HG02885 (cell line): Measurements from ENCODE around the gene ARHGAP26.
"Not testable (repeated sequence)": the region's sequence is repeated elsewhere in the genome, so short reads cannot be mapped to it uniquely, and the experiment has no call there.

Experiments used
- ATAC-seq: cut with Tn5 transposase; IDR thresholded peaks from one replicate; pipeline ENCODE4 v1.9.1; 2021; ENCODE audit warnings: mild to moderate bottlenecking; ENCODE audit not compliant: unreplicated experiment, poor library complexity

The ARHGAP26 gene

DNA sequence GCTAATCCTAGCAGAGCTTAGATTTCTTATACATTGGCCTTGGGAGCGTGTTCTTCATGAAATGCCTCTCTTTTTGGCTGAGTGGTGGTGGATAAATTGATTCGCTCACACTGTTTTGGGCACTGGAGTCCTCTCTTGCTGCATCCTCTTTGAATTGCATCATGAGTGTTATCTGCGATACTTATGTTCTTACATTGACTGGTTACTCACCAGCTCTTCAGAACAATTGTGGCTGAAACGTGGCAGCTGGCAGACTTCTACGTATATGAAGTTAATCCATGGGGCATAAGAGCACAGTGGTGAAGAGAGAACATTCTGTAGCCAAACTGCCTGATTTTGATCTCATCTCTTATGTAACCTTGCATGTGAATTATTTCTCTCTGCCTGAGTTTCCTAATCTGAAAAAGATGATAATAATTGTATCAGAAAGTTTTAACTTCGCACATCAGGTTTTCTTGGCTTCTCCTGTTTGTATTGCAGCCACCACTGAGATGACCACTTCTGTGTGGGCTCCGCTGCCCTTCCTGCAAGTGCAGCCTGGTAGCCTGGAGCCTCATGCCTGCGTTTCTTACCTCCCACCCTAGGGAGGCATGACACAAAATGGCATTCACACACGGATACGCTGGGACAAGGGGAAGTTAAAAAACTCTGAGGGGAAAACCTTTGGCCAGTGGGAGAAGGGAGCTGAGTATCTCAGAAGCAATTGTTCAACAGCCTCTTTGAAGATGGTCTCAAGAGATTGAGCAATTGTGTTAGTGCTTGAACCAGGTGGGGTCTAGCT, 295.2 kb downstream of the ARHGAP26 start:
- no peak for ATAC-seq

DNA sequence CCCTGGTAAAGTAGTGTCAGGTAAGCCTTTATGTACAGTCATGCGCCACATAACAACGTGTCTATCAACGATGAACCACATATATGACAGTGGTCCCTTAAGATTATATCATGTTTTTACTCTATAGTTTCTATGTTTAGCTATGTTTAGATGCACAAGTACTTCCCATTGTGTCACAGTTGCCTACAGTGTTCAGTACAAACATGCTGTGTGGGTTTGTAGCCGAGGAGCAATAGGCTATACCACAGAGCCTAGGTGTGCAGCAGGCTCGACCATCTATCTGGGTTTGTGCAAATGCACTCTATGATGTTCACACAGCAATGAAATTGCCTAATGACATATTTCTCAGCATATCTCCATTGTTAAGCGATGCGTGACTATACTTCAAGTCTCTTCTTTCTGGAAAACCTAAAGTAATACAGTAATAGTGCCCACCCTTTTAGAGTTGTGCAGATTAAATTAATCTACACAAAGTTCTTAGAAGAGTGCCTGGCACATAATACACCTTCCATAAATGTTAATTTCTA, 295.9 kb downstream of the ARHGAP26 start:
- ATAC-seq: peak; percentile 9

DNA sequence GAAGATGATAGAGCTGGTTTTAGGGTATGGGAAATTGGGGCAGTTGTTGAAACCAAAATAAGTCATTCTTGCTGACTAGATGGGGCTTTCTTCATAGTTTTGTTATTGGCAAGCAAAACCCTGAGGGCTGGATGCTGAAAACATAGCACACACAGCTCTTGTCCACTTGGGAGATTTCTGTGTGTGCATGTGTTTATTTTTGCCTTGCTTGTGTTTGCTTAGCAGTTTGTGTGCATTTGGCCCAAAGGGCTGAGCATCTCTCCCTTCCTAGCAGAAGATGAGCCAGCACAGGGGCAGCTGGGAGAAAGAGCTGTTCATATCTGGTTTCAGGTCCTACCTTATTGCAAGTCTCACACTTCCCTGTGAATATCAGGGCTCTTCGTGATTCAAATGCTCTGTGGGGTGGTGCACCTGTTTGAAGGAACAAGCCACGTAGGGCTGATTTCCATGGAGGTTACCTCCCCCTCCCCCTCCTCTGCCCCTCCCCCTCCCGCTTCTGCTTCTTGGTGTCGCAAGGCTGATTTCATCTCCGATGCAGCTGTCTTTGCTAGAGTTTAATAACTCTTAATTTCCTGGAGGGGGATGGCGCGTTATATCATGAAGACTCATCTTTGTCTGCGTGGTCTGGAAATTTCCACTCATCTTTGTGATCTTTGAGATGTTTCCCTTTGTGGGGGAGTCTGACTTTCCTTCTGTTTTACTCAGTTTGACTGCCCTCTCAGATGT, 296.5 kb downstream of the ARHGAP26 start:
- peak; percentile 79 for ATAC-seq

DNA sequence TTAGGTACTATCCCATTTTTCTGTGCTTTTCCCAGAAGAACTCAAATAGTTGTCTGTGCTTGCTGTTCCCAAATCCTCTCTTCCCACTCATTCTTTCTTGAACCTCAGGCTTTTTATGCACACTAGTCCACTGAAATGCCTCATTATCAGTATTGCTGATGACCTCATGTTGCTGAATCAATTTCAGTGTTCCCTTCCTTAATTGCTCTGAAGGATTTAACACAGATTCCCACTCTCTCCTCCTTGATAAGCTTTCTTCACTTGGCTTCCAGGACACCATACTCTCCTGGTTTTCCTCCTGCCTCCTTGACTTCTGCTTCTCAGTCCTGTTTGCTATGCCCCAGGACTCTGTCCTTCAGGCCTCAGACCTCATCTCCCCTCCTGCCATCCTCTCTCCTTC, 298.5 kb downstream of the ARHGAP26 start:
- no peak for ATAC-seq

DNA sequence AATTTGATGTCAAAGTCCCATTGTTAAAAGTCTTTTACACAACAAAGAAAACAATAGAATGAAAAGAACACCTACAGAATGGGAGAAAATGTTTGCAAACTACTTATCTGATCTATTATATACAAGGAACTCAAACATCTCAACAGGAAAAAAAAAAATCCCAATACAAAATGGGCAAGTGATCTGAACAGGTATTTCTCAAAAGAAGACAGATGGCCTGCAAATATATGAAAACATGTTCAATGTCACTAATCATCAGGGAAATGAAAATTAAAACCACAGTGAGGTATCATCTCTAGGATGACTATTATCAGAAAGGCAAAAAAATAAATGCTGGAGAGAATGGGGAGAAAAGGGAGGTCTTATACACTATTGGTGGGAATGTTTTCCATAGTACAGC, 301.8 kb downstream of the ARHGAP26 start:
- ATAC-seq: no peak

DNA sequence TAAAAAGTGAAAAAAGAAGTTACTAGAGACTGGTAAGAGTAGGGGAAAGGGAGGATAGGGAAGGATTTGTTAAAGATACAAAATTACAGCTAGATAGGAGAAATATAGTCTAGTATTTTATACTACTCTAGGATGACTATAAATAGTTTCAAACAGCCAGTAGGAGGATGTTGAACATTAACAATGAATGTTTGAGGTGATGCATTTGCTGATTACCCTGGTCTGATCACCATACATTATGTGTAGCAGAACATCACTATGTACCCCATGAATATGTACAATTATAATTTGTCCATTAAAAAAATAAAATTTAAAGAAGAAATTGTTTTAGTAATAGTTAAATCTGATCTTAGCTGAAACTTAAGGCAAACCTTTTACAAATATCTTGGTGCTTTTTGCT, 302.6 kb downstream of the ARHGAP26 start:
- ATAC-seq: no peak

DNA sequence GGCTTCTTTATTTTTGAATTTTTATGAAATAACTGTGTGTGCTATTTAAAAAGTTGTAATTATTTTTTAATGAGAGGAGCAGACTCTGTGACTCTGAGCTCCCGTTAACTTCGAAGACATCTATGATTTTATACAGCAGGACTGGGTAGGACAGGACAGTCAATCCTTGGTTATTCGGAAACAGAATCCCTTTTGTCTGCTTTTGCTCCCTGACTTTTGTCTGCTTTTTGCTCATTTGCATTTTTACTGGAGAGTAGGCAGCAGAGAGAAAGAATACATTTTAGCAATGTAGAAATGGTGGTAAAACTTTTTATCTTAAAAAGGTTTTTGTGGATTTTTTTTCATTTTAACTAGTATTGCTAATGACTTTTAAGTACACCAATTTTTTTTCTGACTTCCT, 303.6 kb downstream of the ARHGAP26 start:
- no peak for ATAC-seq

DNA sequence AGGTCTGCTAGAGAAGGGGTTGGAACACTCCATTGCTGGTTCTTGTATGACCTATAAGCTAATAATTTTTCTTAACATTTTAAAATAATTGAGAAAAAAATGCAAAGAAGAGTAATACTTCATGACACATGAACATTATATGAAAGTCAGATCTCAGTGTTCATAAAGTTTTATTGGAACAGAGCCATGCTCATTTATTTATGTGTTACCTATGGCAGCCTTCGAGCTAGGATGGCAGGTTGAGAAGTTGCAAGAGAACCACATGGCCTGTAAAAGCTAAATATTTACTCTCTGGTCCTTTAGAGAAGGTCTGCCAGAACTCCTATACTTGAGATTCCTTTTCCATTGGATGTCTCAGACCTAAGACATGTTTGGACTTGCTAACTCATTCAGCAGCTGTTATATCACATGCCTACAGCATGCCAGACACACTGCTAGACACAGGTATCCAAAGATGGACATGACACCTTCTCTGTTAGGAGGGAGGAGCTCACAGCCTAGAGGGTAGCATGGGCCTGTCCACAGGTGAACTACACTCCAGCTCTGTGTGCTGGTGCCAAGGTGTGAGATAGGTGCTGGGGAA, 304.3 kb downstream of the ARHGAP26 start:
- ATAC-seq: no peak

DNA sequence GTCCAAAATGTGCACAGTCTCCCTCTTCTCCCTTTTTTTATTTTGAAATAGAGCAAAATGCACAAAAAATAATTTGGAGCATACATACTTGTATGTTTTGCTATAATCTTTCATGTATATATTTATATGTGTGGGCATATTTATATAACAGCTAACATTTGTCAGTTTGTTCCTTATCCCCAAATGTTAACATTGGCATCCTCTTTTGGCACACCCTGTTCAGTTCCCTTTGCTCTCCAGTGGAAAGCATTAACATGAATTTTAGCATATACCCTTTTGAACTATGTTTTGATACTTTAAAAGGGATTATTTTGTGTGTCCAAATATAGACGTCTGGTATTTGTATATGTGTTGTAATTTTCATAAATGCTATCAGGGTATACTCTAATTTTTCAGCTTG, 306.2 kb downstream of the ARHGAP26 start:
- no peak for ATAC-seq

DNA sequence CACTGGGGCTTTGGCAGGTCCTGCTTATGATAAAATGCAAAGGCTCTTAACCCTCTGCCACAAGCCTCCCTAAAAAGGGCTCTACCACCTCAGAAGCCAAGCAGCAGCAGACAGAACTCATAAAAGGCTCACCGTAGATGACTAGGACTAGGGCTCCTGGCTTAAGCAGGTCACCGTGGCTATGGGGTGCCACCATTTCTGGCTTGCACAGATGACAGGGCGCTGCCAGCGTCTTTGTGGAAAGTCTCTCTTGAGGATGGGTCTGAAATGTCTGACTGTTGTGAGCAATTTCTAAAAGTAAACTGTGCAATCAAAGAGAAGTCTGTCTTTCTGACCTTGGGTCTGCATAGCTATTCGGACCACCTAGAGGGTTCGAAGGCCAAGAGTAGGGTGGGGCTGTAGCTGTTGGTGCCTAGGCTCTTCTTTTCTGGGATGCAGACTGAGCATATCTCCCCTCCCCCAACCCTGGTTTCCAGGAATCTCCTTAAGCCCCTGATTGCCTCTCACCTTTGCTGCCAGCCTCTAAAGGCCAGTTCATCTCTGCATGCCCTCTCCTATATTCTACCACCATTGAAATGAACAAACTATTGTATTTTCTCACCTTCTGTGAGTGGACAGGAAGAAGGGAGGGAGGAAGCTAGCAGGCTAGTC, 307.4 kb downstream of the ARHGAP26 start:
- ATAC-seq: no peak

DNA sequence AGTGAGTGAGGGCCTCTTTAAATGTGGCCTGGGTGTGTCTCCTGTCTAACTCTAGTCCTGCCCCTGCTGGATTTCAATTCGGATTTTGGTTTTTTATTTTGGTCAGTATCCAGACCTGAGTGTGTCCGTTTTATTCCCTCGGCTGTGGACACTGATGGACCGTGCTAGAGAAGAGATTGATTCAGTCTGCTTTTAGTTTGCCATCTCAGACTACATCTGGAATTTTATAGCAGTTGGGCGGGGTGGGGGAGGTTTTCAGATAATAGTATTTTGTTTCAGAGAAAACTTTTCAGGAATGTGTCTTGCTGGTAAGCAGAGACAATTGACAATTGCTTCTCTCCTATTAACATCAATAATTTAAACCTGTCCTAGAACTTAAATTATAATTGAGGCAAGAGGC, 308.1 kb downstream of the ARHGAP26 start:
- ATAC-seq: no peak

DNA sequence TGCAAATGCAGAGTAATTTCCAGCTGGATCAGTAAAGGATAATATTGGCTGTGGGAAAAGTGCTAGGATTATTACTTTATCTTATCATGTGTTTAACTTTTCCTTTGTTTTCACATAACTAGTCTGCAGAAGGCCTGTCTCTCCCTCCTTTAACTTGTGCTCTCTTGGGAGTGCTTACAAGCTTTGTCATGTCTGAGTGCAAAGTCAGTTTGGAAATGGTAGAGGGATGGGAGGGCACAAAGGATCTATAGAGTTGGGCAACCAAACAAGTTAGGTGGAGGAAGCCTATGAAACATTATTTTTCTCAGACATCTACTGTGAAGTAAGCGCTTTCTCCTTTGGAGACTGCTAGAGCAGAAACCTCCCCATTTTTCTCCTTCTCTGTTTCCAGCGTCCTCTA, 308.8 kb downstream of the ARHGAP26 start:
- ATAC-seq: no peak

DNA sequence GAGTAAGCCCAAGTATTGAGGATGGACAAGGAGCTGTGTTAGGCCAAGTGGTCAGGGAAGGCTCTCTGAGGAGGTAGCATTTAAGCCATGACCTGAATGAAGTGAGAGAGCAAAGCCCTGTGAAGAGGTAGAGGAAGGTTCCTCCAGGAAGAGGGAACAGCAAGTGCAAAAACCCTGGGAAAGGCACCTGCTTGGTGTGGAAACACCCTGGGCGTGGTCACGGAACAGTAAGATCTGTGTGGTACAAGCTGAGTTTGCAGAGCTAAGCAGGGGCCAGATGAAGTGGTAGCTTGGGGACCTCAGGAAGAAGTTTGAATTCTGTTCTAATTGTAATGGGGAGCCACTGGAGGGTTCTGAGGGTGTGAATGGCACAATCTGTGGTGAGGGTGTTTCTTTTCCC, 310.2 kb downstream of the ARHGAP26 start:
- ATAC-seq: no peak

DNA sequence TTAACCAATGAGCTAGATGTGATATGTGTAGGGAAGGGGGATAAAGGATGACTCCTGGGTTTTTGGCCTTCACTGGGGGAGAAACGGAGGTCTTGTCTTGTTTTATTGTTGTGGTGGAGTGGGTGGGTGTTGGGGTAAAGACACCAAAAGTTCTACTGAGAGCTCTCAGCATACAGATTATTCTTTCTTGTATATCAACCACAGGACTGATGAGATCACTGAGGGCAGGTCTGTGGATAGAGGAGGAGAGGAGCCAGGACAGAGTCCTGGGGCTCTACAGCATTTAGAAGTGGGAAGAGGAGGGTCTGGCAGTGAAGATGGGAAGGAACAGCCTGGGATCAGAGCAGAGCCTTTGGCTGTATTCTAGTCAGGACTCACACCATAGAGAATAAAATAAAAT, 310.8 kb downstream of the ARHGAP26 start:
- ATAC-seq: no peak

DNA sequence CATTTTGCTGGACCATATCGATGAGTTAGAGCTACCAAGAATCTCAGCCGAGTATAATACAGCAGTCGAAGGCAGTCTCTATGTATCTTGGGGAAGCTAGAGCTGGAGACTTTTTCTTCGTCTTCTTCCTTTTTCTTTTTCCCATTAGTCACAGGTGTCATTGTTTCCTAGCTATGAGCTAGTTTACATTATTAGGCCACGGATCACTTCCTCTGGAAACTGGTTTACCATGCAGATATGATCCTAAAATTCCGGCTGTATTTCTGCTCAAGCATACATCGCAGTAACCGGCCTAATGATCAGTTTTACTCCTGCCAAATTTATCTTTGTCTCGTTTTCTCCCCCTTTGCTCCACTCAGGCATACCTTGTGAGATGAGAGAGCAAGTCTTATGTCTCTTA, 312.8 kb downstream of the ARHGAP26 start:
- ATAC-seq: no peak

DNA sequence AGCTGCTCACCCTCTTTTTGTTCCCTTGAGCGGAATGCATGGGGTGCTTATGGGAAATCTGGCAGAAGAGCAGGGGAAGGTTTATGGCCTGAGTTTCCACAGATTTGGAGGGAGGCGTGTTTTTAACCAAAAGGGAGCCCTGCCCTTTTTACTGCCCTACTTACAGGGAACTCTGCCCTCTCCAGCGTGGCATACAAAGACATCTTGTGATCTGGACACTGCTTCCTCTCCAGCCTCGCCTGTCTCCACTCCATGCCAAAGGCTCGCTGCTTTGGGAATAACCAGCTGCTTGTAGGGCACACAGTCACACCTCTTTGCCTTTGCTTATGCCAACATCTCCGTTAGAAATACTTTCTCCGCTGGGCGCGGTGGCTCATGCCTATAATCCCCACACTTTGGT, 314.2 kb downstream of the ARHGAP26 start:
- no peak for ATAC-seq

DNA sequence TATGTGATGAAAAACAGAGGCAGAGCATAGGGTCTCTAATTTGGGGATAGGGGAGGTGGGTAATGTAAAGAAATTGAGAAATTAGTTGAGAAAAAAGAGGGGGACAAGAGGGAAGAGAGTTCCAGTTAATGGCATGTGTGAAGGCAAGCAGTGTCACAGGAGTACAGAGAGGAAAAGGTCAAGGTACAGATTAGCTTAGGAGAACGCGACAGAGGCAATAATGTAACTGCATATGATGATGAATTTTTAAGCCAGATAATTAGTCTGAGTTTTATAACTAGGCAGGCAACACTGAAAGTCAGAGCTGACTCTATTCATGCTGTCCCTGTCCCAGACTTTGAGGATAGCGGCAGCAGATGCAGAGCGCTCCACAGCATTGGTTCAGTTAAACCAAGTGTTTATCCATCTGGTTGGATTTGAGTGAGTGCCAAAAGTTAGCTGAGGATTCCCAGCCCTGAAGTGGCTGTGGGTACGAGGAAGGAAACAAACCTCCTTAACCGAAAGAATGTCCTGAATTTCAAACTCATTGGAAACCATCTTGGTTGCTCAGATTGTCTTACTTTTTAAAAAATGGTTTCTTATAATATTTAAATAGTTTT, 315.2 kb downstream of the ARHGAP26 start:
- ATAC-seq: no peak

DNA sequence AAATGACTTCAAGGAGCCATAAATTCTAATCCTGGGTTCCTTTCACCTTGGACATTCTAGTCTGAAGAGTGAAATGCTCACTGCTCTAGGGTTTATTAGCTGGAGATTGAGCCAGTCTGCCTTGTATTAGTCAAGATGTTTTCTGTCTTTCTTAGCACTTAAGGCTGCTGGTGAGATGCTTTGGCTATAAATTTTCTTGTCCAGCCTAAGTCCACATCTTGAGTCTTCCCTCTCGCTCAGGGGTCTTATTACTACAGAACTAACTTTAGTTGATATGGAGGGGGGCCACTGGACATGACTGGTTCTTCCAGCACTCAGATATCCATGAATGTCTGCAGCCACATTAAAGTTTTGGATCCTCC, 316.4 kb downstream of the ARHGAP26 start:
- no peak for ATAC-seq

DNA sequence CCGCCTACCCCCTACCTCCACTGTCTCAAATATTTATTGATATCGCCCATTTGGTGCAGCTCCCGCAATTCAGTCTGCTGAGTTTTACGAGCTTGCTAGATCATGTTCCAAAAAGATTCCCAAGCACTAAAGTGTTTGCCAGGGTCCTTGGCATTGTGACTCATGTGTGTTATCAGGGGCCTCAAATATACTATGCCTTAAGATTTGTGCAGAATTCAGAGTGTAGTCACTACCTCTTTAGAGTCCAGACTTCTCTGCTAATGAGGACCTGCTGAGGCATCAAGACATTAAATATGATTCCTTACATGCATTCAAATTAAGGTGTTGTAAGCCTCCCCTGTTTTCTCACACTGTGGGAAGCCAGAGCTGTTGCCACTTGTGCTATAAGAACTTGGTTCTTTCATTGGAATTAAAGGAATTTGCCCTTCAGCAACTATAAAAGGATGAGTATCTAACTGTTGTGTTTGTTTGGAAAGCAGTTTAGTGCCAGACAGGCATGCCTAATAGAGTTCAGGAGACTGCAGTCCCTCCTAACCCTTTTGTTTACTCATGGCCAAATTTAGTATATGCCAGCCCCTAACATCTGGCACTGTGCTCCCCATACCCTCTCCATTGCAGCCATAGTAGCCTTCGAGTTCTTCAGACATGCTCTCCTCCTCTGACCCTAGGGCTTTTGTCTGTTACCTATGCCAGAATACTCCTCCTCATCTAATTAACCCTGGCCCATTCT, 316.9 kb downstream of the ARHGAP26 start:
- ATAC-seq: no peak

DNA sequence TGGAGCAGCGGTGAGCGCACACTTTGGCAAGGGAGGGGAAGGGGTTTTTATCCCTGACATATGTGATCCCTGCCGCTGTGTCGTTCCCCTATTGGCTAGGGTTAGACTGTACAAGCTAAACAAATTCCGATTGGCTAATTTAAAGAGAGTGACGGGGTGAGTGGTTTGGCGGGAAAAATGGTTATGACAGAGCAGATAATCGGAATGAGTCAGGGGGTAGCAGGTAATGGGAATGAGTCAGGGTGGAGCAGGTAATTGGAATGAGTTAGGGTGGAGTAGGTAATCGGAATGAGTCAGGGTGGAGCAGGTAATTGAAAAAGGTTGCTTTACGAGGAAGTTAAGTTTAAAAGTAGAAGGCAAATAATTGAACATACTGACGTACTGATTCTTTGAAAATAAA, 318.5 kb downstream of the ARHGAP26 start:
- ATAC-seq: not testable (repeated sequence)
